ENCODE results near the gene TUBG2. TPM values are rescaled to one million over a fixed set of nuclear protein-coding genes. Genes with fewer than 3 reads are reported as not detected.

The TUBG2 gene
- total RNA-seq, 1 donor from 2014 or later: 5.5 TPM

DNA sequence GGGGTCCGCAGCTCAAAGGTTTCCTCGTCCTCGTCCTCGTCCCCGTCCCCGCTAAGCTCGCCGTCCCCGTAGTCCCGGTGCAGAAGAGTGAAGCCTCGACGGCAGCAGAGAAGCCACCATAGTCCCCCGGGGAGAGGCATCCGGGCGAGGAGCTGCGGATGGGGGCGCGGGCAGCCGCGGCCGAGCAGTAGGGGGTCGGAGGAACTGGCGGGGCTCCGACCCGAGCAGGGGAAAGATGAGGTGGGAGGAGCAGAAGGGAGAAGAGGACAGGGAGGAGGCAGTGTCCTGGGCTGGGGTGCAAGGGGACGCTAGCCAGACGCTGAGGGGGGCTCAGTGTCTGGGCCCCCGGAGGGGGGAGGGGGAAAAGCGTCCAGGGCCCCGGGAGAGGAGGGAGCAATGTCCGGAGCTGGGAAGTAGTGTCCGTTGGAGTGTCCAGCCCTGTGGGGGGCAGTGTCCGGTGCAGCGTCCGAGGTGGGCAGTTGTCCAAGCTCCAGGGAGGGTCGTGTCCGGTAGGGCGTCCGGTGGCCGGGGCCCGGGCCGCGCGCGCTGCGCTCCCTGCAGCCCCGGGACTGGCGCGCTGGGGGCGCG is 17.4 kb downstream of the TUBG2 start, which contains the start of gene PLEKHH3:
TSS of gene PLEKHH3 (minus strand) at position 571 of the 588 bp plus-strand sequence. CDS start at position 140, 431 bp downstream.
- intact Hi-C loops (cut with micrococcal nuclease): loop anchor here (2.0 to 5.0 kb wide), 3 partner anchors 68 to 1651 kb away; partner anchors contain the start of genes EZH1 and VAT1

DNA sequence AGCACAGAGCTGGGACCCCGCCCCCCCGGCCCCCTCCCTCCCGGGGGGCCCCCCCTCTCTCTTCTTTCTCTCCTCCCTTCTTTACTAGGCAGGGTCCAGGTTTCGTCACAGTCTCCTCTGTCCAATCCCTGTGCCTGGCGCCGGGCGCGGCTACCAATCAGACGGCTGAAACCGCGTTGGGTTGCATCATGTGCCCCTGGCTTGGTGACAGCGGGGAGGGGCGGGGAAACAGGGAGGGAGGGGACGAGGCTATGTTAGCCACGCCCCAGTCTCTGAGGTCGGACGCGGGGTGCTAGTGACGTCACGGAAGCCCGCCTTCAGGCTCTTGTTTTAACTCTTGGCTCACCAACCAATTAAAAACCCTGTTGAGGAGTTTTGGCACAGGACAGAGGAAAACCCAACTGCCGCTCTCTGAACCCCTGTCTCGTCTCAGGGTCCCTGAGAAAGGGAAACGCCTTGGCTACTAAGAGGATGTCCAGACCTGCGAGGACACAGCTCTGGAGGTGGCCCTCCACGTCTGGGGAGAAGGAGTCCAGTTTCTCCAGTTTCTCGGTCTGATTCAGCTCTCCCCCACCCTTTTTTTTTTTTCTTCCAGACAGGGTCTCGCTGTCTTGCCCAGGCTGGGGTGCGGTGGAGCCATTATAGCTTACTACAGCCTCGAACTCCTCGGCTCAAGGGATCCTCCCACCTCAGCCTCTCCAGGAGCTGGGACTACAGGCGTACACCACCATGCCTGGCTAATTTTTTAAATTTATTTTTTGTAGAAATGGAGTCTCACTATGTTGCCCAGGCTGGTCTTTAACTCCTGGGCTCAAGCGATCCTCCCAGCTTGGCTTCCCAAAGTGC is 18.2 kb downstream of the TUBG2 start:
- intact Hi-C loops (cut with micrococcal nuclease): loop anchor here (2.0 to 5.0 kb wide), 3 partner anchors 68 to 1650 kb away; partner anchors contain the start of genes EZH1 and VAT1

DNA sequence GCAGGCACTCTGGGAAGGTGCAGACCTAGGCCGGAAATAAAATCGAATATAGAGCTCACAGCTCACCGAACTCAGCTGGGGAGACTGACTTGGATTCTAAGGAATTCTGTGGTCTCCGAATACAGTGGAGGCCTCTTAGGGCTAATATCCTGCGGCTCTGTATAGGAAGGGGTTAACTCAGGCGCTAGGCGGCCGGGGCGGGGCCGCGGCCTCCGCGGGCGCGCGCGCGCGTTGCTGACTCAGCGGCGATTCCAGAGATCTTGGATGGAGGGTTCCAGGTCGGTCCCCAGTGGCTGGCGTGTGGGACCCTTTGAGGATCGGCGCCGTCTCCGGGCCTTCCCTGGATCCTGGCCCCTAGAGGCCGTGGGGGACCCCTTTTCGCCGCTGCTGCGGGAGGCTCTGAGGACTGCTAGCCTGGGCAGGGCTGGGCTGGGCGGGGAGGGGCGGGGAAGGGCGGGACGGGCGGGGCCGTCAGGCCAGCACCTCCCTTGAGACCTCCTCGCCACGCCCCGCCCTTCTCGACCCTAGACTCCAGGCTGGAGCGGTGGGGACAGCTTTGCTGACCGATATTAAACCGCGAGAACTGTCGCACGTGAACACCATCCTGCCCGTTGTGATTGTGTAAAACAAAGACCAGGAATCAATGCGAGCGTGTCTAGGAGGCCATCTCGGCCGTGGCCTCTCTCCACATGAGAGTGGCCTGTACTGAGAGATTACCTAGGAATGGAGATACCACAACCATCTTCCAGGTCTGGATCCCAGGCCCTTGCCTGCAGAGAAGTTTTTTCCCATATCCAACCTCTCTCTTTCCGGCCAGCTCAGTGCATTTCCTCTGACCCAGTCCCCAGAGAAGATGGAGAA is 19.1 kb downstream of the TUBG2 start:
- intact Hi-C loops (cut with micrococcal nuclease): loop anchor here (1.0 to 5.0 kb wide), 4 partner anchors 67 to 1649 kb away; partner anchors contain the start of genes EZH1 and VAT1

DNA sequence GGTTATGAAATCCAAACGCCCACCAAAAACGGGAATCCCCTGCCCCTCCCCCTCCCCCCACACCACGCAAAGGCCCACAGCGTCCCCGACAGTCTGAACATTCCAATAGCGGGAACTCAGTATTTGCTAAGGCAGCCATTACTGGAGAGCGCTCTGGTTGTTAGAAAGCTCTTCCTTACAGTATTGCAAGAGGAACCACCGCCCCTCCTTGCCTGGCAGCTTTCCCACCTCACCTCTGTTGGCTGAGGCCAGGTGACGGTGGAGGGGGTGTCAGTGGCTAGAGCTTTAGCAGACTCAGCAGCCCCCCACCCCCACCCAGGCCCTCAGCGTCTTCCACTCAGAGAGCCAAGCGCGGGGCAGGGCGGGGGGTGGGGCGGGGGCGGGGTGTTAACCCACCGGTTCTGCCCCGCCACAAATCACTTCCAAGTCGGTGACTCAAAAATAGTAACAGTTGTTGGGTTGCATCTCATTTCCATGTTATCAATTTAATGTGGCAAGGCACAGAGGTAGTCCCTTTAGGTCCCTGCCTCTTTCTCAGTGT is 19.9 kb downstream of the TUBG2 start:
- intact Hi-C loops (cut with micrococcal nuclease): loop anchor here (1.0 to 5.0 kb wide), 4 partner anchors 70 to 1648 kb away; partner anchors contain the start of genes RETREG3, TUBG1 and VAT1

DNA sequence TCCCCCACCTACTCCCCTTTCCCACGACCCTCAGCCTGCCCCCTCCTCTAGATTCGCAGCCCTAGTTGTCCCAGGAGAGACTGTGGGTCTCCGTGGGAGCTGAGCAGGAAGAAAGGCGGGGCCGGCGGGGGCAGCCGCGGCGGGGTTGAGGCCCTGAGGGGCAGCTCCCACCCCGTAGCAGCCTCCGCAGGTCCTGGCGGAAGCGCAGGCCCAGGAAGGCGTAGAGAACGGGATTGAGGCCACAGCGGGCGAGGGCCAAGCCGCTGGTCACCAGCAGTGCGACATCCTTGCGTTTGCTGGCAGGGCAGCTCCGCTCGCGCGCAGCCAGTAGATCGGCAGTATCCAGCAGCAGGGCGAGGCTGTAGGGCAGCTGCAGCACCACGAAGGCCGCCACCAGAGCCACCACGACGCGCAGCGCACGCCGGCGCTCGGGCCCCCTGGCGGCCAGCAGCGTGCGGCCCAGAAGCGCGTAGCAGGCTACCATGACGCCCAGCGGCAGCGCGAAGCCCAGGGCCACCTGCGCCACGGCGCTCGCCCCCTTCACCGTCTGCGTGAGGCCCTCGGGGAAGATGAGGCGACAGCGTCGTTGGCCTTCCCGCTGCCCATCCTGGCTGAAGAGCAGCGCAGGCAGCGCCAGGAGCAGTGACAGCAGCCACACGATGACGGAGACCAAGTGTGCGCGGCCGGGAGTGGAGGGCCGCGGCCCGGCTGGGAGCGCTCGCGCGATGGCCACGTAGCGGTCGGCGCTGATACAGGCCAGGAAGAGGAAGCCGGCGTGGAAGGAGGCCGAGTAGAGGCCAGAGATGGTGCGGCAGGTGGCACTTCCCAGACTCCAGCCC is 20.6 kb downstream of the TUBG2 start:
- intact Hi-C loops (cut with micrococcal nuclease): loop anchor here (1.0 to 5.0 kb wide), 3 partner anchors 70 to 1648 kb away; partner anchors contain the start of genes RETREG3, TUBG1 and VAT1

DNA sequence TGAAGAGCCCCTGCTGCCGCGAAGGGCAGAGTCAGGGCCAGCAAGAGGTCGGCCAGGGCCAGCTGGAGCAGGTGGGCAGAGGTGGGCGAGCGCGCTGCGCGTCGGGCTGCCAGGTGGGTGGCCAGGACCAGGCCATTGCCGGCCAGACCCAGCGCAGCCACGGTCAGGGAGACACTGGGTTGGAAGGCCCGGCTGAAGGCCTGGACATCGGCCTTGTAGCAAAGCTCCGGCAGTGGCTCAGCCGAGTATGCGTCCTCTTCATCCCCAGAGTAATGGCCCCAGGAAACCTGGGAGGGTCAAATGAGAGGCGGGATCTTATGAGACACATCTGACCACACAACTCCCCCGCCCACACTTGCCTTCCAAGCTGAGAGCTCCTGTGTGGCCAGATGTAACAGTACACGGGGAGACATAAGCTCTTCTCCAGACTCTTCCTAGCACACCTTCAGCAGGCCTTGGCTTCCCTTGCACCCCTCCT is 21.3 kb downstream of the TUBG2 start:
- intact Hi-C loops (cut with micrococcal nuclease): no loop called here

DNA sequence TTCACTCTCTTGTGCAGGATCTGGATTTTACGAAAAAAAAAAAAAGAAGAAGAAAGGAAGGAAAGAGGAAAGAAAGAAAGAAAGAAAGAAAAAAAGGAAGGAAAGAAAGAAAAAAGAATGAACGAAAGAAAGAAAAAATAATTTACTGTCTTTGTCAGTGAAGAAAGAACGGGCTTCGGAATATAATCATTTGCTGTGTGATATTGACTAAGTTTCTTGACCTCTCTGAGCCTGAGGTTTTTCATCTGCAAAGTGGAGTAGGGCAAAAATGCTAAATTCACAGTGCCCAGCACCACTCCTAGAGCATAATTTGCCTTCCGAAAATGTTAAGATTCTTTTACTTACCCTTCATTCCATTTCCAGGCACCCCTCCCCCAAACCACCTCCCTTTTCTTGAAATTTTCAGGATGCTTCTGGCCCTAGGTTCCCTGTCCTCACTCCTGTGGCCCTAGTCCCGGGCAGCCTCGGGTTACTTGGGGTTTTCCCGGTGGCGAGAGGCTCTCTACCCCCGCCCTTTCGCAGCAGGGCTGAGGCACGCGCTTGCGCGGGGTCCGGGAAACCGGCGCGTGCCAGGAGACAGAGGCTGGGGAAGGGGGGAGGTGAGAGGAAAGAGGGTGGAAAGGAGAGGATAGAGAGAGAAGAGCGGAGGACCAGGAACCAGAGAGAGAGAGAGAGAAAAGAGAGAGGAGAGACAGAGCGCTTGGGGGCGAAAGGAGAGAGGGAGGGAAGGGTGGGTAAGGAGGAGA is 23.1 kb downstream of the TUBG2 start, which contains the start of gene CNTNAP1:
TSS of gene CNTNAP1 (plus strand) at position 556 of the 746 bp plus-strand sequence. CDS start 299 bp downstream, outside the sequence.
- intact Hi-C loops (cut with micrococcal nuclease): no loop called here

DNA sequence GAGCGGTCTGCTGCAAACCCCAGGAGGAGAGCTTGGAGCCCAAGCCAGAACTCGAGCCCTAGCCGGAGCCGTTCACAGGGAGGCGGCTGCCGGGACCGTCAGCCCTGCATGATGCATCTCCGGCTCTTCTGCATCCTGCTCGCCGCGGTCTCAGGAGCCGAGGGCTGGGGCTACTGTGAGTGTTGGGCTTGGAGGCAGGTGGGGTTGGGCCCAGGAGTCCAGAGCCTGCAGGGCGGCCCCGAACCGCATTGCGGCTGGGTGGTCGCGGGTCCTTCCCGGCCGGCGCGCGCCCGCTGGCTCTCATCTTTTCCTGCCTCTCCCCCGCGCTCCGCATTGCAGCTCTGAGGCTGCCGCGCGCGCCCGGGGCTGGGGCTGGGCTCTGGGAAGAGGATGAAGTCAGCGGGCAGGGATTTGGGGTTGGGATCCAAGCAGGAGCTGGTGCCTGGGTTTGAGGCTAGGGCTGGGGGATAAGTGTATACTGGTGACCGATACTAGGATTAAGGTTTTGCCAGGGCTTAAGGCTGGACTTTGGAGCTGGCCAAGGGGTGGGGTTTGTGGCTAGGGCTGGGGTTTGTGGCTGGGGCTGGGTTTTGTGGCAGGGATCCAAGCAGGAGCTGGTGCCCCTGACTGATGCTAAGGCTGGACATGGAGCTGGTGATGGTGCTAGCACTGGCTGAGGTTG is 23.8 kb downstream of the TUBG2 start:
- intact Hi-C loops (cut with micrococcal nuclease): no loop called here

DNA sequence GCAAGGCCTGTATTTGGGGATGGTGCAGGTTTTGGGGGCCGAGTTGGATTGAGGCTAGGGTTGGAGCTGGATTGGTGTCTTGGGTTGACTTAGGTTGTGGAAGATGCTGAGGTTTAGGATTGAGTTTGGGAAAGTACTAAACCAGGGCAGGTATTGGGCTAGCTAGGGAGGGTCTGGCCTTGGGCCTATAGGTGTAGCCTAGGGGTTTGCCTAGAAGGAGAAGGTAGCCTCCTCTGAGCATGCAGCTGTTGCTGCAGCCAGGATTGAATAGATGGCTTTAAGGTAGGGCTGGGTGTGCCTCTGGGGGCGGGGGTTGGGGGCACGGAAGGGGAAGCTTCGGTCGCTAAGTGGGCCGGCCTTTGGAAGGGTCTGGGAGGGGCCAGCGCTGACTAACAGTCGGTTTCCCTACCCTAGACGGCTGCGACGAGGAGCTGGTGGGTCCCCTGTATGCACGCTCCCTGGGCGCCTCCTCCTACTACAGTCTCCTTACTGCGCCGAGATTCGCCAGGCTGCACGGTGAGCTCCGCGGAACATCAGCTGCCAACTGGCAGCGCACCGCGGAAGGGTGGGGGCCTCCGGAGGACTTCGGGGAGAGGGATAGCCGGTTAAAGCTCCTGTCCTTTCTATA is 24.4 kb downstream of the TUBG2 start:
- intact Hi-C loops (cut with micrococcal nuclease): no loop called here

DNA sequence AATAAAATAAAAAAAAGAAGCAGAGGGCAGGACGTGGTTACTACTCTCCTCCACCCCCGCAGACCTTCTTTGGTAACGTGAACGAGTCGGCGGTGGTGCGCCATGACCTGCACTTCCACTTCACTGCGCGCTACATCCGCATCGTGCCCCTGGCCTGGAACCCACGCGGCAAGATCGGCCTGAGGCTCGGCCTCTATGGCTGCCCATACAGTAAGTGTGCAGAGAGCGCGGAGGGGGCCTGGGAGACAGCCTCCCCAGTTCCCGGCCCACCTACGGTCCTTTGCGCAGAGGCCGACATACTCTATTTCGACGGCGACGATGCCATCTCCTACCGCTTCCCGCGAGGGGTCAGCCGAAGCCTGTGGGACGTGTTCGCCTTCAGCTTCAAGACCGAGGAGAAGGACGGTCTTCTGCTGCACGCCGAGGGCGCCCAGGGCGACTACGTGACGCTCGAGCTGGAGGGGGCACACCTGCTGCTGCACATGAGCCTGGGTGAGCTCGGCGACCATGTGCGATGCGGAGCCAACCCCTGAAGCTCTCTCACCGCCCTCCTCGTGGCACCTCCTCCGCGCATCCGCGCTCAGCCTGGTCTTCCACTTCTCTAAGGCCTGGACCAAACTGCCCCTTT is 26.0 kb downstream of the TUBG2 start:
- intact Hi-C loops (cut with micrococcal nuclease): no loop called here

DNA sequence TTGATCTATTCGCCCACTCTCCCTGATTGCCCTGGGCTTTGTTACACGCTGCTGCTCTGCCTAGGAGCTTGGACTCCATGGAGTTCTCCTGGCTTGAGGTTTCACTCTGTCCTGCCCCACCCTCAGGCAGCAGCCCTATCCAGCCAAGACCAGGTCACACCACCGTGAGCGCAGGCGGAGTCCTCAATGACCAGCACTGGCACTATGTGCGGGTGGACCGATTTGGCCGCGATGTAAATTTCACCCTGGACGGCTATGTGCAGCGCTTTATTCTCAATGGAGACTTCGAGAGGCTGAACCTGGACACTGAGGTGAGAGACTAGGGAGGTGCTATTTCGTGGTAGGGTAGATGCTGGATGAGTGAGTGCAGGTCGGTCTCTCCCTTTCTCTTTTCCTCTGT is 26.7 kb downstream of the TUBG2 start:
- intact Hi-C loops (cut with micrococcal nuclease): no loop called here

DNA sequence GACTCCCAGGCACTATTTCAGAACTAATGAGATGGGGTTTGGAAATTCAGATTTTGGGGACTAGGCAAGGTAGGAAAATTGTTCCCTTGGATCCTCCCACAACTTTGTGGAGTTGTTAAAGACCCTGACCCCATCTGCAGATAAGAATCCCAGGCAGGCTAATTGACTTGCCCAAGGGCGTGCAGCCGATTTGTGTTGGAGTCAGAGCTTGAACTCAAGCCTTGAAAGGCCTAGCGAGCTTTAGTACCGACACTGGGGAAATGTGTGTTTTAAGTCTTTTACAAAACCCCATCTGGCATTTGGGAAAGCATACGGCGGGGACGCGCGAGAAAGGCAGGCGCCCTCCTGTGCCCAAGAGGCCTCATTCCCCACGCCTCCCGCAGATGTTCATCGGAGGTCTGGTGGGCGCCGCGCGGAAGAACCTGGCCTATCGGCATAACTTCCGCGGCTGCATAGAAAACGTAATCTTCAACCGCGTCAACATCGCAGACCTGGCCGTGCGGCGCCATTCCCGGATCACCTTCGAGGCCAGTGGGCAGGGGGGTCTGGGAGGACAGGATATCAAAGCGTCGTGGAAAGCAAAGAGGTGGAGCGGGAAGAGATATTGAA is 27.5 kb downstream of the TUBG2 start:
- intact Hi-C loops (cut with micrococcal nuclease): no loop called here

DNA sequence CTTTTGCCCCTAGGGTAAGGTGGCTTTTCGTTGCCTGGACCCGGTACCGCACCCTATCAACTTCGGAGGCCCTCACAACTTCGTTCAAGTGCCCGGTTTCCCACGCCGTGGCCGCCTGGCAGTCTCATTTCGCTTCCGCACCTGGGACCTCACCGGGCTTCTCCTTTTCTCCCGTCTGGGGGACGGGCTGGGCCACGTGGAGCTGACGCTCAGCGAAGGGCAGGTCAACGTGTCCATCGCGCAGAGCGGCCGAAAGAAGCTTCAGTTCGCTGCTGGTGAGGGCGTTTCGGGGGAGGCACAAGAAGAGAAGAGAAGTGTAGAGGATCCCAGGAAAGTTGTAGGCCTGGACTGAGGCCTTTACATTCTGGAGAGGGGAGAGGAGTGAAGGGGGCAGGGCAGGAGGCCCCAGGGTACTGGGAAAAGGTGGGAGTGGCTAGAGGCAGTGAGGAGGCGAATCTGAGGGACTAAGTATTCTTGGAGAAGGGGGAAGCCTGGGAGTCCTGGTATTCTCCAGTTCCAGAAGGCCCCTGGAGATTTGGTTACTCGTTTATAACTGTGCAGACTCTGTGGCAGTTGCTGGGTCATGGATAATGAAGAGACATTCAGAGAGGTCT is 28.7 kb downstream of the TUBG2 start:
- intact Hi-C loops (cut with micrococcal nuclease): no loop called here

DNA sequence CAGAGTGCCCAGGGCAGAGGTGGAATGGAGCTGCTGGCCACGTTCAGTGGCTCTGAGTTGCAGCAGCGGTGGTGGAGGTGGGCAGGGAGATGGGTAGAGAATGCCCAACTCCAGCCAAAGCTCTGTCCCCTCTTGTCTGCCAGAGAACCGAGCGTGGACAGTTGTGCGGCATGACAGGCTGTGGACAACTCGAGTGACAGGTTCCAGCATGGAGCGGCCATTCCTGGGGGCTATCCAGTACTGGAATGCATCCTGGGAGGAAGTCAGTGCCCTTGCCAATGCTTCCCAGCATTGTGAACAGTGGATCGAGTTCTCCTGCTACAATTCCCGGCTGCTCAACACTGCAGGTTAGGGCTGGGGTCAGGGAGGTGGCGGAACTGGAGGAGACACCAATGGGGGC is 31.5 kb downstream of the TUBG2 start:
- intact Hi-C loops (cut with micrococcal nuclease): no loop called here

DNA sequence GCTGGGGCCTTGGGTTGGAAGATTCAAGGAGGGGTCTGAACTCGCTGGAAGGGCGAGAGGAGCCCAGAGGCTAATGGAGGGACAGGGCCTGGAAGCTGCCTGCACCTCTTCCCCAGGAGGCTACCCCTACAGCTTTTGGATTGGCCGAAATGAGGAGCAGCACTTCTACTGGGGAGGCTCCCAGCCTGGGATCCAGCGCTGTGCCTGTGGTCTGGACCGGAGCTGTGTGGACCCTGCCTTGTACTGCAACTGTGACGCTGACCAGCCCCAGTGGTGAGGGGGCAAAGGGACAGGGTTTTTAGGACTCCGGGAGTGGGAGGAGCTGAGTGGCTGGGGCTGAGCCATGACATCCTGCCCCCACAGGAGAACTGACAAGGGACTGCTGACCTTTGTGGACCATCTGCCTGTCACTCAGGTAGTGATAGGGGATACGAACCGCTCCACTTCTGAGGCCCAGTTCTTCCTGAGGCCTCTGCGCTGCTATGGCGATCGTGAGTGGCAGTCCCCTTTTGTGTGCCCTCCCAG is 32.0 kb downstream of the TUBG2 start:
- intact Hi-C loops (cut with micrococcal nuclease): no loop called here

DNA sequence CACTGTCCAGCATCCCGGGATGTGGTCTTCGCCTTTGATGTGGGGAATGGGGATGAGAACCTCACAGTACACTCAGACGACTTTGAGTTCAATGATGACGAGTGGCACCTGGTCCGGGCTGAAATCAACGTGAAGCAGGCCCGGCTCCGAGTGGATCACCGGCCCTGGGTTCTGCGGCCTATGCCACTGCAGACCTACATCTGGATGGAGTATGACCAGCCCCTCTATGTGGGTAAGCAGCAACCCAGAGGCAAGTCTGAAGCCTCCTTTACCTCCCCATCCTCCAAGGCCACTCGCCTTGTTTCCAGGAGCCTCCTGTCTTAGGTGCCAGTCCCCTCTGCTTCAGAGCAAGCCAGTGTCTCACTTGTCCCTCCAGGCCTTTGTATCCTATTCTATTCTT is 33.4 kb downstream of the TUBG2 start:
- intact Hi-C loops (cut with micrococcal nuclease): no loop called here

All from T-helper 2 cell treated with Interferon-gamma antibody and Interleukin-4, amounts not matched to agents 100 ng/mL and 5 ng/mL, for 36 hours (primary cell).